Measurements from ENCODE around the gene TRMT61A. TPM values are rescaled to one million over a fixed set of nuclear protein-coding genes. Genes with fewer than 3 reads are reported as not detected.

TRMT61A gene
- total and polyA plus RNA-seq, 9 of the 15 experiments (the other 6 are each of a cell fraction or from before 2014, with no cell fraction given), result 0.10 to 24.8 (median 5.1) TPM

GRCh38 chr14:103556946-103557758 lies 28.2 kb downstream of the TRMT61A start:
- 67% methylated on average over 15 of the region's 15 CpGs for WGBS (ENCODE audit: insufficient coverage, low coverage, missing lambda C conversion rate)
- H3K79me2 ChIP-seq (ENCODE audit: control insufficient read depth, insufficient read depth, low read length), result peaks cover 37% of the 10 kb centered on the region

More at GRCh38 chr14:103556946-103557758, 28.2 kb downstream of the TRMT61A start:
- Histone ChIP-seq H3K36me3 (ENCODE audit: control insufficient read depth, insufficient read depth, low read length) (peaks cover 37% of the 10 kb centered on the region), H3K4me1 (replicated peaks in 1 of 2; ENCODE audit: control insufficient read depth in 2 of 2, insufficient read depth in 2 of 2, low read length in 2 of 2) (peaks cover 6 to 21% of the 10 kb centered on the region in 2 experiments; a peak in 4 of 5 replicates), H2AFZ (ENCODE audit: low read depth, low read length) (no peak overlapping the region), H3K9ac (ENCODE audit: insufficient read depth in 1 of 2, low read depth in 2 of 2, low read length in 2 of 2) (no peak overlapping the region), H3K9me1 (ENCODE audit: control insufficient read depth, insufficient read depth, low read length) (no peaks in the 10 kb centered on the region), H3K27ac (ENCODE audit: extremely low read depth, low read depth, low read length) (no peak overlapping the region), H3K4me2 (ENCODE audit: insufficient read depth, low read length) (no peak overlapping the region), H3K4me3 (no peak overlapping the region), H3K27me3 (ENCODE audit: control insufficient read depth in 2 of 2, insufficient read depth in 2 of 2, low read length in 2 of 2) (no peaks in the 10 kb centered on the region), H3K9me3 (replicated peaks; ENCODE audit: control insufficient read depth, insufficient read depth, low read depth, low read length) (no peaks in the 10 kb centered on the region), H4K20me1 (replicated peaks; ENCODE audit: control insufficient read depth, insufficient read depth, low read length) (peaks cover 20% of the 10 kb centered on the region)
- in situ Hi-C loops (cut with MboI), result no loop called here
- DNase-seq (ENCODE audit: extremely low read depth in 1 of 4, low spot score in 3 of 4), result no peak
- intact Hi-C loops (cut with micrococcal nuclease), result no loop called here
- CTCF ChIA-PET (ENCODE audit: low intra/inter-chr PET ratio), result no interaction called here
- no peak for ATAC-seq
- POLR2A ChIA-PET, result interaction anchor here (1.0 to 1.4 kb wide), 4 partner anchors 10 to 38 kb away, joined by 3 to 5 read pairs (median 3); no protein-coding TSS in a partner anchor
- FAIRE-seq, result no peak
- no peak for TF ChIP-seq PRPF4 (IDR thresholded peaks at IDR 0.05; ENCODE audit: insufficient read depth, low read depth, low read length, poor library complexity, severe bottlenecking)
- TF ChIP-seq TAF15 (IDR thresholded peaks at IDR 0.05; ENCODE audit: low read depth, low read length), result no peak
- no peak for TF ChIP-seq ZNF24 (IDR thresholded peaks at IDR 0.05)
- TF ChIP-seq ZNF644 (tag; IDR thresholded peaks at IDR 0.05; ENCODE audit: low read depth), result no peak
- TF ChIP-seq ZBTB9 (CRISPR knock-in tag; IDR thresholded peaks at IDR 0.05), result no peak
- no TSS peak for BruUV-seq (replicated peaks)

Data from K562 (cell line).